Activated T-helper 1 cell treated with Interleukin-2 at 50 U/mL for 16 hours (primary cell): ENCODE measurements around the gene OR6A2.
A peak's percentile ranks its signal among the peaks of the same experiment; 100 is the strongest.

Source experiments
- DNase-seq: peaks from one replicate; pipeline ENCODE4 v3.0.0-alpha.2; 2020; ENCODE audit warnings: low read depth

OR6A2 gene

GRCh38 chr11:6755953-6756347, 43.5 kb downstream of the OR6A2 start:
- DNase-seq: no peak

- no peak for DNase-seq
Observed at GRCh38 chr11:6755303-6755952, 44.1 kb downstream of the OR6A2 start.

- no peak for DNase-seq
Observed at GRCh38 chr11:6747097-6747668, 52.3 kb downstream of the OR6A2 start.

DNA sequence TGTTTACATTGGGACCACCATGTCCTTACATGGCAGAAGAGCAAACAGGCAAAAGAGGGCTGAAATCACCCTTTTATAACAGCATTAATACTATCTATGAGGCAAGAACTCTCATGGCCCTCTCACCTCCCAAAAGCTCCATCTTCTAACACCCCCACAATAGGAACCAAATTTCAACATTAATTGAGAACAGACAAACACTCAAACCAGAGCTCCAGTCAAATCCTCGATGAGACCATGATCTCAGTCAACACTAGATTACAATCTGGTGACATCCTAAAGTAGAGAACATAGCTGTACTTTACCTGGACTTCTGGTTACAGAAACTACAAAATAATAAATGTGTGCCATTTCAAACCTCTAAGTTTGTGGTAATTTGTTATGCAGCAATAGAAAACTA, 52.9 kb downstream of the OR6A2 start:
- DNase-seq: no peak

- DNase-seq: peak; percentile 21
Observed at GRCh38 chr11:6746086-6746618, 53.3 kb downstream of the OR6A2 start.

GRCh38 chr11:6745465-6746015, 53.9 kb downstream of the OR6A2 start:
- DNase-seq: no peak

DNA sequence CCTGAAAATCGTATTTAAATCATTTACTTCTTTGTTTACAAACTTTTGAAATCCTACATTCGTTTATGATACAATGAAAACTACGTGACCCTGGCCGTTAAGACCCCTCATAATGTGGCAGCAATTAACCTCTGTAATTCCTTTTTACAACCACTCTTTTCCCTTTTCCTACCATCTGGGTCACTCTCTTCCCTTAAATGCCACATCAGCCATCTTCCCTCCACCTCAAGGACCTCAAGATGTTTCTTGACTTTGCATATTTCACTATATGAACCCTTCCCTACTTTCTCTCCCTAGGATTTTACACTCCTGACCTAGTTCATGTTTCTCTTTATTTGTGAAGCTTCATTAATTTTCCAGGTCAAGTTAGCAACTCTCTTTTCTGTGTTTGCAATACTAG, 54.5 kb downstream of the OR6A2 start:
- DNase-seq: no peak

GRCh38 chr11:6742260-6742659, 57.2 kb downstream of the OR6A2 start:
- DNase-seq: no peak
